HL-60 (cell line): ENCODE data around the gene SPIN1.
"Not testable (repeated sequence)": the region's sequence is repeated elsewhere in the genome, so short reads cannot be mapped to it uniquely, and the experiment has no call there.

Experiments used
- DNase-seq, 2 experiments: peaks; one replicate each; pipeline ENCODE4 v3.0.0-alpha.2; 2010 to 2020; ENCODE audit warnings: low read depth in 1 of 2, low spot score in 1 of 2
- H3K27ac ChIP-seq: fragments of 250-450 bp; sonication (Bioruptor Pico); replicated peaks from 2 replicates; pipeline ENCODE4 v1.5.1; 2020; ENCODE audit warnings: mild to moderate bottlenecking, moderate library complexity
- H3K27me3 ChIP-seq: fragments of 250-450 bp; sonication (Bioruptor Pico); 2 replicates; pipeline ENCODE4 v1.5.1; 2021; ENCODE audit warnings: mild to moderate bottlenecking, moderate library complexity; ENCODE audit not compliant: insufficient read depth, poor library complexity, severe bottlenecking
- H3K4me3 ChIP-seq: replicated peaks from 2 replicates; pipeline ENCODE4 v1.5.1; 2011; ENCODE audit warnings: mild to moderate bottlenecking, control low read depth, low read length; ENCODE audit not compliant: insufficient read depth
- GABPA ChIP-seq: IDR thresholded peaks from 2 replicates; pipeline ENCODE4 v1.6.1; 2012; ENCODE audit warnings: low read depth
- POLR2AphosphoS5 ChIP-seq: IDR thresholded peaks from 2 replicates; pipeline ENCODE4 v1.6.1; 2012; ENCODE audit warnings: low read depth
- SPI1 ChIP-seq: IDR thresholded peaks from 2 replicates; pipeline ENCODE4 v1.6.1; 2012; ENCODE audit warnings: low read depth, mild to moderate bottlenecking, borderline replicate concordance
- TF ChIP-seq, protein P1 (sequence below): IDR thresholded peaks from one replicate; pipeline ENCODE4 v1.5.1; 2011; ENCODE audit warnings: low read length, control low read depth, inconsistent platforms; ENCODE audit not compliant: insufficient read depth
- TF ChIP-seq, protein P2 (sequence below): IDR thresholded peaks from 2 replicates; pipeline ENCODE4 v1.6.1; 2012; ENCODE audit warnings: low read depth; ENCODE audit not compliant: insufficient replicate concordance

Gene SPIN1

DNA sequence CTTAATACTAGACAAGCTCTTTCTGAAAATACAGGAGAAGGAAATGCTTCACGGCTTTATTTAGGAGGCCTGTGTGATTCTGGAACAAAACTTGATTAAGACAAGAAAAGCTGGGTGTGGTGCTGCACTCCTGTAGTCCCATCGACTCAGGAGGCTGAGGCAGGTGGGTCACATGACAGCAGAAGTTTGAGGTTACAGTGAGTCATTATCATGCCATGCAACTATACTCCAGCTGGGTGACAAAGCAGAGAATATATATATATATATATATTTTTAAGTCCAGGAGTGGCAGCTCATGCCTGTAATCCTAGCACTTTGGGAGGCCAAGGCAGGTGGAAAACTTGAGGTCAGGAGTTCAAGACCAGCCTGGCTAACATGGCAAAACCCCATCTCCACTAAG, 33.1 kb upstream of the SPIN1 start:
- no peaks in the 10 kb centered on the region for H3K27me3 ChIP-seq
- H3K4me3 ChIP-seq: no peak overlapping the region
- DNase-seq: no peak
- TF ChIP-seq, protein P1, sequence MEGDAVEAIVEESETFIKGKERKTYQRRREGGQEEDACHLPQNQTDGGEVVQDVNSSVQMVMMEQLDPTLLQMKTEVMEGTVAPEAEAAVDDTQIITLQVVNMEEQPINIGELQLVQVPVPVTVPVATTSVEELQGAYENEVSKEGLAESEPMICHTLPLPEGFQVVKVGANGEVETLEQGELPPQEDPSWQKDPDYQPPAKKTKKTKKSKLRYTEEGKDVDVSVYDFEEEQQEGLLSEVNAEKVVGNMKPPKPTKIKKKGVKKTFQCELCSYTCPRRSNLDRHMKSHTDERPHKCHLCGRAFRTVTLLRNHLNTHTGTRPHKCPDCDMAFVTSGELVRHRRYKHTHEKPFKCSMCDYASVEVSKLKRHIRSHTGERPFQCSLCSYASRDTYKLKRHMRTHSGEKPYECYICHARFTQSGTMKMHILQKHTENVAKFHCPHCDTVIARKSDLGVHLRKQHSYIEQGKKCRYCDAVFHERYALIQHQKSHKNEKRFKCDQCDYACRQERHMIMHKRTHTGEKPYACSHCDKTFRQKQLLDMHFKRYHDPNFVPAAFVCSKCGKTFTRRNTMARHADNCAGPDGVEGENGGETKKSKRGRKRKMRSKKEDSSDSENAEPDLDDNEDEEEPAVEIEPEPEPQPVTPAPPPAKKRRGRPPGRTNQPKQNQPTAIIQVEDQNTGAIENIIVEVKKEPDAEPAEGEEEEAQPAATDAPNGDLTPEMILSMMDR: no peak
- no peak overlapping the region for H3K27ac ChIP-seq

- not testable (repeated sequence) for H3K27ac ChIP-seq, H3K4me3 ChIP-seq, DNase-seq, H3K27me3 ChIP-seq
These were observed 31.0 kb upstream of the SPIN1 start for GRCh38 chr9:88357250-88357649.

DNA sequence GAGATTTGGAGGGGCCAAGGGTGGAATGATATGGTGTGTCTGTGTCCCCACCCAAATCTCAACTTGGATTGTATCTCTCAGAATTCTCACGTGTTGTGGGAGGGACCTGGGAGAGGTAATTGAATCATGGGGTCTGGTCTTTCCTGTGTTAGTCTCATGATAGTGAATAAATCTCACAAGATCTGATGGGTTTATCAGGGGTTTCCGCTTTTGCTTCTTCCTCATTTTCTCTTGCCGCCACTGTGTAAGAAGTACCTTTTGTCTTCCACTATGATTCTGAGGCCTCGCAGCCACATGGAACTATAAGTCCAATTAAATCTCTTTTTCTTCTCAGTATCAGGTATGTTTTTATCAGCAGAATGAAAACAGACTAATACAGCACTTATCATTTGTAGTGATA, 29.5 kb upstream of the SPIN1 start:
- Histone ChIP-seq H3K4me3 (no peak overlapping the region), H3K27ac (no peak overlapping the region), H3K27me3 (no peaks in the 10 kb centered on the region)
- peak in 1 of 2 experiments; percentile 18 for DNase-seq
- TF ChIP-seq SPI1: peak; percentile 57; the same call in 1 of the 2 replicates
- TF ChIP-seq, protein P1: no peak

GRCh38 chr9:88359974-88360373, 28.3 kb upstream of the SPIN1 start:
- H3K27me3 ChIP-seq: no peaks in the 10 kb centered on the region
- no peak overlapping the region for H3K27ac ChIP-seq
- no peak for DNase-seq

DNA sequence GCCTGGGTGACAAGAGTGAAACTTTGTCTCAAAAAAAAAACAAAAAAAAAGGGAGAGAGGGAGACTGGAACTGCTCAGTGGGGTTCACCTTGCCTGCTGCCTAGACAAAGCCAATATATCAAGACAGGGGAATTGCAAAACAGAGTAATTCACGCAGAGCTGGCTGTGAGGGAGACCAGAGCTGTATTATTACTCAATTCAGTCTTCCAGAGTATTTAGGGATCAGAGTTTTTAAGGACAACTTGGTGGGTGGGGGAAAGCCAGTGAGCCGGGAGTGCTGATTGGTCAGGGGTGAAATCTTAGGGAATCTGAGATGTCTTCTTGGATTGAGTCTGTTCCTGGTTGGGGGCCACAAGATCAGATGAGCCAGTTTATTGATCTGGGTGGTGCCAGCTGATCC, 25.6 kb upstream of the SPIN1 start:
- no peak for DNase-seq
- H3K27ac ChIP-seq: no peak overlapping the region
- TF ChIP-seq, protein P2, sequence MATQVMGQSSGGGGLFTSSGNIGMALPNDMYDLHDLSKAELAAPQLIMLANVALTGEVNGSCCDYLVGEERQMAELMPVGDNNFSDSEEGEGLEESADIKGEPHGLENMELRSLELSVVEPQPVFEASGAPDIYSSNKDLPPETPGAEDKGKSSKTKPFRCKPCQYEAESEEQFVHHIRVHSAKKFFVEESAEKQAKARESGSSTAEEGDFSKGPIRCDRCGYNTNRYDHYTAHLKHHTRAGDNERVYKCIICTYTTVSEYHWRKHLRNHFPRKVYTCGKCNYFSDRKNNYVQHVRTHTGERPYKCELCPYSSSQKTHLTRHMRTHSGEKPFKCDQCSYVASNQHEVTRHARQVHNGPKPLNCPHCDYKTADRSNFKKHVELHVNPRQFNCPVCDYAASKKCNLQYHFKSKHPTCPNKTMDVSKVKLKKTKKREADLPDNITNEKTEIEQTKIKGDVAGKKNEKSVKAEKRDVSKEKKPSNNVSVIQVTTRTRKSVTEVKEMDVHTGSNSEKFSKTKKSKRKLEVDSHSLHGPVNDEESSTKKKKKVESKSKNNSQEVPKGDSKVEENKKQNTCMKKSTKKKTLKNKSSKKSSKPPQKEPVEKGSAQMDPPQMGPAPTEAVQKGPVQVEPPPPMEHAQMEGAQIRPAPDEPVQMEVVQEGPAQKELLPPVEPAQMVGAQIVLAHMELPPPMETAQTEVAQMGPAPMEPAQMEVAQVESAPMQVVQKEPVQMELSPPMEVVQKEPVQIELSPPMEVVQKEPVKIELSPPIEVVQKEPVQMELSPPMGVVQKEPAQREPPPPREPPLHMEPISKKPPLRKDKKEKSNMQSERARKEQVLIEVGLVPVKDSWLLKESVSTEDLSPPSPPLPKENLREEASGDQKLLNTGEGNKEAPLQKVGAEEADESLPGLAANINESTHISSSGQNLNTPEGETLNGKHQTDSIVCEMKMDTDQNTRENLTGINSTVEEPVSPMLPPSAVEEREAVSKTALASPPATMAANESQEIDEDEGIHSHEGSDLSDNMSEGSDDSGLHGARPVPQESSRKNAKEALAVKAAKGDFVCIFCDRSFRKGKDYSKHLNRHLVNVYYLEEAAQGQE: no peak
- TF ChIP-seq SPI1 (no peak), POLR2AphosphoS5 (no peak), GABPA (no peak)
- TF ChIP-seq, protein P1: no peak
- H3K4me3 ChIP-seq: no peak overlapping the region
- no peaks in the 10 kb centered on the region for H3K27me3 ChIP-seq

More at GRCh38 chr9:88359974-88360373, 28.3 kb upstream of the SPIN1 start:
- TF ChIP-seq, protein P2: no peak
- TF ChIP-seq SPI1 (no peak), GABPA (no peak), POLR2AphosphoS5 (no peak)
- TF ChIP-seq, protein P1: no peak
- H3K4me3 ChIP-seq: no peak overlapping the region
